T-cell (primary cell): Measurements from ENCODE around the gene SUGP1. TPM values are rescaled to one million over a fixed set of nuclear protein-coding genes. Genes with fewer than 3 reads are reported as not detected.

Experiments used
- ATAC-seq, 4 experiments: fragments of 200-7000 bp in 3 of 4; fragments of 150-1000 bp in 1 of 4; cut with Tn5 transposase; replicated peaks in 1 of 4; 1 replicate in 3 of 4; 2 replicates in 1 of 4; pipeline ENCODE4 v1.10.0; 2021; ENCODE audit warnings: moderate library complexity in 3 of 4, mild to moderate bottlenecking in 2 of 4, moderate number of reproducible peaks in 1 of 4
- CTCF ChIA-PET, 2 donors: fragments of 300-600 bp; sonication (Branson Sonifier 250); formaldehyde crosslinking; loops; one replicate each; lab custom pipeline; 2022; ENCODE audit warnings: antibody characterized with exemption in 2 of 2; lab: Charles Lee
- POLR2A ChIA-PET, 2 donors: fragments of 300-600 bp; sonication (Branson Sonifier 250); formaldehyde crosslinking; loops; one replicate each; lab custom pipeline; 2022; ENCODE audit warnings: antibody characterized with exemption in 2 of 2; lab: Charles Lee
- DNase-seq, 35 experiments: peaks; one replicate each; pipeline versions ENCODE4 v3.0.0 to v3.0.0-alpha.2; 2013 to 2023
- H3K27ac ChIP-seq: one replicate; pipeline ENCODE4 v1.5.1; 2013; ENCODE audit warnings: low read length
- H3K27me3 ChIP-seq, 2 experiments: replicated peaks in 1 of 2; 1 replicate in 1 of 2; 2 replicates in 1 of 2; pipeline versions ENCODE4 v1.6.1 to v1.7.0; 2013; ENCODE audit warnings: low read length in 1 of 2, mixed read lengths in 1 of 2; ENCODE audit not compliant: control insufficient read depth in 2 of 2, insufficient read depth in 2 of 2; ENCODE audit errors: extremely low read depth in 1 of 2
- H3K36me3 ChIP-seq, 2 donors: 1 replicate in 1 of 2; 2 replicates in 1 of 2; pipeline versions ENCODE4 v1.6.1 to v1.7.0; 2013; ENCODE audit warnings: low read length in 1 of 2; ENCODE audit not compliant: control insufficient read depth in 2 of 2, insufficient read depth in 1 of 2; ENCODE audit errors: extremely low read depth in 1 of 2
- H3K4me1 ChIP-seq, 2 experiments: 1 replicate in 1 of 2; 2 replicates in 1 of 2; pipeline versions ENCODE4 v1.6.1 to v1.7.0; 2013; ENCODE audit warnings: low read length in 2 of 2, mixed read lengths in 1 of 2; ENCODE audit not compliant: insufficient read depth in 2 of 2, control insufficient read depth in 1 of 2; ENCODE audit errors: extremely low read depth in 1 of 2
- H3K4me3 ChIP-seq, 2 donors: 1 replicate in 1 of 2; 2 replicates in 1 of 2; pipeline versions ENCODE4 v1.5.1 to v1.7.0; 2013; ENCODE audit warnings: mild to moderate bottlenecking in 2 of 2, low read length in 1 of 2, moderate library complexity in 1 of 2; ENCODE audit not compliant: control insufficient read depth in 1 of 2; ENCODE audit errors: extremely low read depth in 1 of 2
- H3K9me3 ChIP-seq: 2 replicates; pipeline ENCODE4 v1.7.0; 2013
- H3K27ac Mint-ChIP-seq, 2 donors: one replicate each; pipeline ENCODE4 v1.8.0; 2020 to 2021; ENCODE audit warnings: mild to moderate bottlenecking in 2 of 2, mixed read lengths in 2 of 2
- H3K27me3 Mint-ChIP-seq, 2 donors: one replicate each; pipeline ENCODE4 v1.8.0; 2021 to 2022; ENCODE audit warnings: mixed read lengths in 2 of 2
- H3K36me3 Mint-ChIP-seq: one replicate; pipeline ENCODE4 v1.8.0; 2021; ENCODE audit warnings: mixed read lengths
- H3K4me1 Mint-ChIP-seq, 3 donors: one replicate each; pipeline ENCODE4 v1.8.0; 2020 to 2022; ENCODE audit warnings: mixed read lengths in 3 of 3, mild to moderate bottlenecking in 1 of 3
- H3K4me3 Mint-ChIP-seq, 3 donors: one replicate each; pipeline ENCODE4 v1.8.0; 2020 to 2022; ENCODE audit warnings: mild to moderate bottlenecking in 3 of 3, mixed read lengths in 3 of 3, moderate library complexity in 3 of 3
- H3K9me3 Mint-ChIP-seq, 3 donors: one replicate each; pipeline ENCODE4 v1.8.0; 2020 to 2022; ENCODE audit warnings: mixed read lengths in 3 of 3
- WGBS: methylation state at CpG from one replicate; pipeline ENCODE4 v1.1.5; 2013; ENCODE audit warnings: missing lambda C conversion rate; ENCODE audit not compliant: insufficient coverage; 5-methylcytosine and 5-hydroxymethylcytosine counted together
- total RNA-seq, 35 experiments: library from RNA in 6 of 35; stranded (reverse) in 6 of 35; fragments of 120-200 nt in 1 of 35; gene quantifications; one replicate each; pipeline versions ENCODE4 v1.2.1 to v1.2.4 and lab custom pipeline; 2013 to 2026

SUGP1 gene, protein sequence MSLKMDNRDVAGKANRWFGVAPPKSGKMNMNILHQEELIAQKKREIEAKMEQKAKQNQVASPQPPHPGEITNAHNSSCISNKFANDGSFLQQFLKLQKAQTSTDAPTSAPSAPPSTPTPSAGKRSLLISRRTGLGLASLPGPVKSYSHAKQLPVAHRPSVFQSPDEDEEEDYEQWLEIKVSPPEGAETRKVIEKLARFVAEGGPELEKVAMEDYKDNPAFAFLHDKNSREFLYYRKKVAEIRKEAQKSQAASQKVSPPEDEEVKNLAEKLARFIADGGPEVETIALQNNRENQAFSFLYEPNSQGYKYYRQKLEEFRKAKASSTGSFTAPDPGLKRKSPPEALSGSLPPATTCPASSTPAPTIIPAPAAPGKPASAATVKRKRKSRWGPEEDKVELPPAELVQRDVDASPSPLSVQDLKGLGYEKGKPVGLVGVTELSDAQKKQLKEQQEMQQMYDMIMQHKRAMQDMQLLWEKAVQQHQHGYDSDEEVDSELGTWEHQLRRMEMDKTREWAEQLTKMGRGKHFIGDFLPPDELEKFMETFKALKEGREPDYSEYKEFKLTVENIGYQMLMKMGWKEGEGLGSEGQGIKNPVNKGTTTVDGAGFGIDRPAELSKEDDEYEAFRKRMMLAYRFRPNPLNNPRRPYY
- total RNA-seq = 10 to 100 TPM; 59.5 to 89.8 (median 87.4) TPM
- 34.0 TPM for total RNA-seq (2013)
- 23.9 to 55.5 (median 40.5) reads per million in 29 experiments for total RNA-seq (lab: John Stamatoyannopoulos, UW)

DNA sequence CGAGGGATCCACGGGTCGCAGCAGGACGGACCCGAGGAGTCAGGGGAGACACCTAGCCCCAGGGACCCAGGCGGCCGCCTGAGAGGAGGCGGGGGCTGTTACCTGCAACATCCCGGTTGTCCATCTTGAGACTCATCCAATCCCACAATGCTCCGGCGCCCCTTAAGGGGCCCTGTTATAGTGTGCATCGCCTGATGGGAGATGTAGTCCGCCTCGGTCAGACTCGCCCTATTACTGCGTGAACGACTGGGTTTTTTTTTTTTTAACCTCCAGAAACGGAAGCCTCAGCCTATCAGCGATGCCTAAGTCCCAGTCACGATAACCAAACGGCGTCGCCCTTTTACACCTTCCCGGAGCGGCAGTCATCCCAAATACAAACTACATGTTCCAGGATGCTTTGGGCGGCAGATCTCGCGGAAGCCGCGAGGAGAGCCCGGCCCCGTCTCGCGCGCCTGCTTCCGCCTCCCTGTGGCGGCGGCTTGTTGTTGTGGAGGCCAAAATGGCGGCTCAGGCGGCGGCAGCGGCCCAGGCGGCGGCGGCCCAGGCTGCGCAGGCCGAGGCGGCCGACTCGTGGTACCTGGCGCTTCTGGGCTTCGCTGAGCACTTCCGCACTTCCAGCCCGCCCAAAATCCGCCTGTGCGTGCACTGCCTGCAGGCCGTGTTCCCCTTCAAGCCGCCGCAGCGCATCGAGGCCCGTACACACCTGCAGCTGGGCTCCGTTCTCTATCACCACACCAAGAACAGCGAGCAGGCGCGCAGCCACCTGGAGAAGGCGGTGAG, at the start of gene SUGP1, which contains the start of gene MAU2:
TSS of gene SUGP1 (minus strand) at position 149 of the 780 bp plus-strand sequence. CDS start at position 136, 13 bp downstream.
TSS of gene MAU2 (plus strand) at position 469 of the 780 bp plus-strand sequence. CDS start at position 500, 31 bp downstream.
- no peaks in the 10 kb centered on the region for H3K27me3 Mint-ChIP-seq
- Histone ChIP-seq H3K27ac (peak within 1 kb of the TSS; percentile 97), H3K9me3 (no peaks in the 10 kb centered on the region), H3K4me3 (peak within 1 kb of the TSS; percentile 96 to 99), H3K4me1 (peaks cover 13 to 60% of the 10 kb centered on the region in 2 experiments), H3K36me3 (peaks cover 8 to 12% of the 10 kb centered on the region in 2 donors), H3K27me3 (no peaks in the 10 kb centered on the region)
- 0% methylated on average over 48 of the region's 67 CpGs for WGBS
- peak; percentile 73 to 94 (median 90) for DNase-seq
- POLR2A ChIA-PET = no interaction called here
- peaks cover 21% of the 10 kb centered on the region for H3K36me3 Mint-ChIP-seq
- peak; percentile 90 to 93 (median 91) for ATAC-seq
- peaks cover 46 to 55% (median 53%) of the 10 kb centered on the region in 3 donors for H3K4me1 Mint-ChIP-seq
- H3K27ac Mint-ChIP-seq = peak within 1 kb of the TSS; percentile 99 to 100
- H3K9me3 Mint-ChIP-seq = no peaks in the 10 kb centered on the region
- peak within 1 kb of the TSS; percentile 92 to 95 (median 95) for H3K4me3 Mint-ChIP-seq
- CTCF ChIA-PET = no interaction called here

DNA sequence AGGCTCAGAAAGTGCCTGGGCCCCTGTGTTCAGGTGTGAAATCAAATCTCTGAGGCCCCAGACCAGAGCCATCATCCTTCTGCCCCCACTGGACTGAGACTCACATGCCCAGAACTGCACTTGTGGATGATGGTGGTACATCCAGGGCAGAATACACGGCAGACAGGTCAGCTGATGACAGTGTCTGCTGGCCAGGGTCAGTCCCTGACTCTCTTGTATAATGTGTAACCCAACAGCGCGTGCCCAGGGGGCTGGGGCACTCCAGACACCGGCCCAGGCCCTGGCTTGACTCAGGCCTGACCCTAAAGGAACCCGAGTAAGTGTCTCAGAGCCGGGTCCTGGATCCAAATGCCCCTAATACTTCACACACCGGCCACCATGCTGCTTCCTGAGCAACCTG, 47.8 kb upstream of the SUGP1 start:
- H3K4me3 ChIP-seq = no peak overlapping the region
- DNase-seq = no peak
- Mint-ChIP-seq H3K4me1 (peaks cover 23% of the 10 kb centered on the region in 3 donors), H3K27me3 (no peaks in the 10 kb centered on the region), H3K9me3 (no peaks in the 10 kb centered on the region), H3K27ac (no peak overlapping the region), H3K36me3 (no peaks in the 10 kb centered on the region), H3K4me3 (no peak overlapping the region)
- peaks cover 8 to 44% of the 10 kb centered on the region in 2 experiments for H3K4me1 ChIP-seq
- H3K27ac ChIP-seq = no peak overlapping the region
- 95% methylated on average over 7 of the region's 7 CpGs for WGBS
- ChIA-PET POLR2A (interaction anchor here in 1 of 2 donors (0.5 kb wide), 1 partner anchor 8 kb away, joined by 3 read pairs; no protein-coding TSS in a partner anchor), CTCF (interaction anchor here (0.6 to 6.3 kb wide), 4 partner anchors 10 to 122 kb away, joined by 3 to 64 read pairs (median 16); partner anchors contain the start of gene GATAD2A (in 1 of the 2))
- H3K36me3 ChIP-seq = no peaks in the 10 kb centered on the region
- no peaks in the 10 kb centered on the region for H3K27me3 ChIP-seq
- H3K9me3 ChIP-seq = no peaks in the 10 kb centered on the region
- ATAC-seq = no peak

DNA sequence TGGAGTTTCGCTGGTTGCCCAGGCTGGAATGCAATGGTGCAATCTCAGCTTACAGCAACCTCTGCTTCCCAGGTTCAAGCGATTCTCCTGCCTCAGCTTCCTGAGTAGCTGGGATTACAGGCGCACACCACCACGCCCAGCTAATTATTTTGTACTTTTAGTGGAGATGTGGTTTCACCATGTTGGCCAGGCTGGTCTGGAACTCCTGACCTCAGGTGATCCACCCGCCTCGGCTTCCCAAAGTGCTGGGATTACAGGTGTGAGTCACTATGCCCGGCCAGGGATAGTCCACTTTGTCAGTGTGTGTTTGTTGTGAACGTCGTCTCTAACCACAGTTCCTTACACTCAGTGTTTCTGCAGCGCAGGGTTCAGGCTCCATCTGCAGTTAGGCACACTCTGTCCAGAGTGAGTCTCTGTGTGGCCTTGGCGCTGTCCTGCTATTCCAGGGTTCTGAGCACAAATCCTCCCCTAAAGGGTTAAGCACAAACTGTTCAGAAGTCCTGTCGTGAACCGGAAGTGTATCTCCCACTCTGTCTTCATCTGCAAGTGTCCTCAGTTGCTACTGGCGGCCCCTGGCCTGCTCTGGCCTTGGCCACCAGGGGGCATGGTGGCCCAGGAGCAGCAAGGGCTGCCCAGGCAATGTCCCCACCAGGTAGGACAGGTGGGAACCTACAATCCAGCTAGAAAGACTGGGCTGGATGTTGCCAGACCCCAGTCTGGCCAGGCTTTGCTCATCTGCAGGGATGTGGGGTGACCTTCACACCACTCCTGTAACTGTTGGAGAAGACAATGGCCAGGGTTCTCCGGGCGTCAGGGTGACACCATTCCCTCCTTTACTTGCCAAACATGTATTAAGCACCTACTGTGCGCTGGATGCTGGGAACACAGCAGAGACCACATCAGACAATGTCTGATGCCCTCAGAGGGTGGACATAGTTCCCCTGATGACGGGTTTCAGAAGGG, 46.4 kb upstream of the SUGP1 start:
- H3K9me3 ChIP-seq = no peaks in the 10 kb centered on the region
- 48% methylated on average over 9 of the region's 18 CpGs for WGBS
- Mint-ChIP-seq H3K27me3 (no peaks in the 10 kb centered on the region), H3K4me3 (peak overlapping the region; percentile 28 to 56 (median 50)), H3K36me3 (no peaks in the 10 kb centered on the region), H3K4me1 (peaks cover 20 to 22% (median 21%) of the 10 kb centered on the region in 3 donors), H3K9me3 (no peaks in the 10 kb centered on the region), H3K27ac (peak overlapping the region; percentile 74 to 82)
- DNase-seq = peak; percentile 24 to 83 (median 56)
- H3K4me1 ChIP-seq = peaks cover 3 to 30% of the 10 kb centered on the region in 2 experiments
- no peaks in the 10 kb centered on the region for H3K36me3 ChIP-seq
- no peak overlapping the region for H3K27ac ChIP-seq
- CTCF ChIA-PET = interaction anchor here (0.7 to 6.3 kb wide), 6 partner anchors 39 to 123 kb away, joined by 3 to 64 read pairs (median 4); partner anchors contain the start of gene GATAD2A (in 1 of the 2)
- no peak overlapping the region for H3K4me3 ChIP-seq
- POLR2A ChIA-PET = no interaction called here
- no peaks in the 10 kb centered on the region for H3K27me3 ChIP-seq
- ATAC-seq = peak; percentile 59 to 86 (median 82)

DNA sequence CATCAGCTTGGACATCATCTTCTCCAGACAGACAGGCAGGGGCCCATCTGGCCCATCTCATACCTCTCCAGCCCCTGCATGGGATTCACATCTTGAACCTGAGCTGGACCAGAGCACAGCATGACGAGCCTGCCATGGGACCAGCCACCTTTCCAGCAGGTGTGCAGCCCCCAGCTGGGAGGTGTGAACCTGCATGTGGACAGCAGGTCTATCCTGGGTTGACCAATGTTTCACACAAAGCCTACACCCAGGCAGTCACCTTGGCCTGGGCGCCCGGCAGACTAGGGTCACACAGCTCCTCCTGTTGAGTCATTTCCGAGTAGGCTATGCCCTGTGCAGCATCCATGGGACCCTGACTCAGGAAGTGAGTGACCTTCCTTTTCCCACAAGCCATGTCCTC, 41.8 kb upstream of the SUGP1 start:
- H3K9me3 ChIP-seq = no peaks in the 10 kb centered on the region
- H3K9me3 Mint-ChIP-seq = no peaks in the 10 kb centered on the region
- H3K27ac ChIP-seq = no peak overlapping the region
- H3K36me3 Mint-ChIP-seq = peaks cover 4% of the 10 kb centered on the region
- peak overlapping the region in 2 of 3 donors; percentile 44 to 50 for H3K4me3 Mint-ChIP-seq
- H3K4me1 ChIP-seq = peaks cover 9 to 49% of the 10 kb centered on the region in 2 experiments
- no peak for DNase-seq
- WGBS = 98% methylated on average over 3 of the region's 4 CpGs
- no peaks in the 10 kb centered on the region for H3K27me3 Mint-ChIP-seq
- H3K27me3 ChIP-seq = no peaks in the 10 kb centered on the region
- CTCF ChIA-PET = interaction anchor here (0.7 to 1.8 kb wide), 6 partner anchors 11 to 127 kb away, joined by 3 to 5 read pairs (median 4); partner anchors contain the start of gene GATAD2A (in 1 of the 2)
- H3K36me3 ChIP-seq = peaks cover 3 to 11% of the 10 kb centered on the region in 2 donors
- no peak for ATAC-seq
- H3K4me1 Mint-ChIP-seq = peaks cover 41 to 47% (median 47%) of the 10 kb centered on the region in 3 donors
- peak overlapping the region in 1 of 2 donors; percentile 57 for H3K27ac Mint-ChIP-seq
- no peak overlapping the region for H3K4me3 ChIP-seq
- POLR2A ChIA-PET = no interaction called here

DNA sequence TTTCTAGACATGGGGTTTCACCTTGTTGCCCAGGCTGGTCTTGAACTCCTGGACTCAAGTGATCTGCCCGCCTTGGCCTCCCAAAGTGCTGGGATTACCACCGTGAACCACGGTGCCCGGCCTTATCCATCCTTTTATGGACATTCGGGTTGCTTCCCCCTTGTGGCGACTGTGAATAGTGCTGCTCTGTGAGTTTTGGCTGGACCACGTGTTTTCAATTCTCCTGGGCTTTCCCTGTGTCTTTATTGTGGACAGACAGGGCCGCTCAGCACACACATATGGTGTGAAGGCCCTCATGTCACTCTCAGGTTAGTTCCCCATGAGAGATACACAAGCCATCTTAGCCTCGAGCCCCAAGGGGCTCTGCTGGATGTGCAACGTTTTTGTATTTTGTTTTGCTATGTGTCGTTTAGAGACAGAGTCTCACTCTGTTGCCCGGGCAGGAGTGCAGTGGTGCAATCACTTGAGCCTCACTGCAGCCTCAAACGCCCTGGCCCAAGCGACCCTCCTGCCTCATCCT, 40.8 kb upstream of the SUGP1 start:
- Mint-ChIP-seq H3K36me3 (peaks cover 4% of the 10 kb centered on the region), H3K4me1 (peaks cover 35 to 40% (median 40%) of the 10 kb centered on the region in 3 donors), H3K27ac (peak overlapping the region; percentile 28 to 72), H3K9me3 (no peaks in the 10 kb centered on the region), H3K4me3 (peak overlapping the region; percentile 44 to 47 (median 46)), H3K27me3 (no peaks in the 10 kb centered on the region)
- ChIA-PET POLR2A (no interaction called here), CTCF (interaction anchor here (0.6 to 1.8 kb wide), 7 partner anchors 12 to 152 kb away, joined by 3 to 8 read pairs (median 4); partner anchors contain the start of gene GATAD2A (in 1 of the 2))
- no peaks in the 10 kb centered on the region for H3K9me3 ChIP-seq
- peak; percentile 51 to 63 (median 58) for ATAC-seq
- DNase-seq = peak in 34 of 35 experiments; percentile 14 to 86 (median 52)
- H3K27me3 ChIP-seq = no peaks in the 10 kb centered on the region
- peaks cover 6 to 40% of the 10 kb centered on the region in 2 experiments for H3K4me1 ChIP-seq
- peak overlapping the region; percentile 6 for H3K27ac ChIP-seq
- peaks cover 9 to 21% of the 10 kb centered on the region in 2 donors for H3K36me3 ChIP-seq
- 28% methylated on average over 14 of the region's 14 CpGs for WGBS
- H3K4me3 ChIP-seq = no peak overlapping the region
